HG03108 (cell line): Measurements from ENCODE around the gene TMEM198.

Experiments
- ATAC-seq: cut with Tn5 transposase; IDR thresholded peaks from one replicate; pipeline ENCODE4 v1.9.1; 2021; ENCODE audit warnings: moderate library complexity; ENCODE audit not compliant: unreplicated experiment

The TMEM198 gene, protein sequence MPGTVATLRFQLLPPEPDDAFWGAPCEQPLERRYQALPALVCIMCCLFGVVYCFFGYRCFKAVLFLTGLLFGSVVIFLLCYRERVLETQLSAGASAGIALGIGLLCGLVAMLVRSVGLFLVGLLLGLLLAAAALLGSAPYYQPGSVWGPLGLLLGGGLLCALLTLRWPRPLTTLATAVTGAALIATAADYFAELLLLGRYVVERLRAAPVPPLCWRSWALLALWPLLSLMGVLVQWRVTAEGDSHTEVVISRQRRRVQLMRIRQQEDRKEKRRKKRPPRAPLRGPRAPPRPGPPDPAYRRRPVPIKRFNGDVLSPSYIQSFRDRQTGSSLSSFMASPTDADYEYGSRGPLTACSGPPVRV

DNA sequence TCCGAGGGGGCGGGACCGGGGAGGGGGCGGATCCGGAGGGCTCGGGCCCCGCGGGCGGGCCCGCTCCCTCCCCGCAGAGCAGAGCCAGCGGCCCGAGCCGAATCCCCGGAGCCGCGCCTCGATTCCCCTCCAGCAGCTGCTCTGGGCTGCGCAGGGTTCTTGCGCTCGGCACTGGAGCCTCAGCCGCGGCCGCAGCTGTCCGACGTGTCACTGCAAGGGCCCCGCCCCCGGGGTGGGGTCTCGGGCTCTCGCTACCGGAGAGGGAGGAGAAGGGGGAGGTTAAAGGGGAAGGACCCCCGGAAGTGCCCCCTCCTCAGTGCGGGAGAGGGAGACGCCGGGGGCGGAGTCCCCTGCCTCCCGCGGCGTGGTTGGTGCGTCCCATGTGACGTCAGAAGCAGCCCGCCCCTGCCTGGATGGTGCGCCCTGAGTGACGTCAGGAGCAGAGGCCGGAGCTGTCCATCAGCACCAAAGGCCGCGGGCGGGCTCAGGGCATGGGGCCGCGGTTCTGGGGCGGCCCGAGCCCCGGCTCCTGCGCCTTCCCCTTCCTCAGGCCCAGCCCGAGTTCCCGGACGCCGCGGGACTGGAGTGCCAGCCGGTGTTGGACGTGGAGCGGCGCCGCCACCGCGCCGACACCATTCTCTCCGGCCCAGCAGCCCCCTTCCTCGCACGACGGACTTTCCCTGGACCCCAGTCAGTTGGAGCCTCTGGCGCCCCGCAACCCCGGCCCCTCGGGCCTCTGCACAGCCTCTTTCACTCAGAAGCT, at the start of gene TMEM198, which contains the start of gene CHPF:
TSS of gene TMEM198 (plus strand) at position 433 of the 763 bp plus-strand sequence. CDS start 700 bp downstream, outside the sequence.
TSS of gene CHPF (minus strand) at position 214 of the 763 bp plus-strand sequence. CDS start 271 bp downstream, outside the sequence.
- peak; percentile 68 for ATAC-seq

DNA sequence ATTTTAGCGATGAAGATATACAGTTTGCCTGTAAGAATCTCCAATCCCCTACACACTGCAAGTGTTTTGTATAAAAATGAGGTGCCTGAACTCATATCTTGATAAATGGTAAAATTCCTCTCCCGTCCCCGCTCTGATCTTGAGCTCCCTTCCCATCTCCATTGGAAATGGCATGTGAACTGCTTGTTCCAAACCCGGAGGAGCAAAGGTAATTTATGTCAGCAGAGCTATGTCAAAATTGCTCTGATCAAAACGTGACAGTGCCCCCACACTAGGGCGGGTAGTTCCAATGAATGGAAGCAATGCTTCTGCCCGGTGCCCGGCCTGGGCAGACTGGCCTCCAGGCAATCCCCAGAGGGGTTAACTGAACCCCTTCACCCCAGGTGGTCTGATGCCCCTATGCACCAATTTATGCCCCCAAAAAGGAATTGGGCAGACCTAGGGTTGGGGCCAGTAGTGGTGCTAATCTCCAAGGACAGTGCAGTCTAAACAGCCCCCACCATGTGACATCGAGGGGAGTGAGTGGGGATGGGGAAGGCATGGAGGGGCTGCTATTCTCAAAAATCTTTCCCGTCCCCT, 48.8 kb upstream of the TMEM198 start:
- no peak for ATAC-seq

GRCh38 chr2:219495531-219496122, 48.2 kb upstream of the TMEM198 start:
- no peak for ATAC-seq

- ATAC-seq: no peak
These were observed 47.5 kb upstream of the TMEM198 start for GRCh38 chr2:219496247-219496824.

DNA sequence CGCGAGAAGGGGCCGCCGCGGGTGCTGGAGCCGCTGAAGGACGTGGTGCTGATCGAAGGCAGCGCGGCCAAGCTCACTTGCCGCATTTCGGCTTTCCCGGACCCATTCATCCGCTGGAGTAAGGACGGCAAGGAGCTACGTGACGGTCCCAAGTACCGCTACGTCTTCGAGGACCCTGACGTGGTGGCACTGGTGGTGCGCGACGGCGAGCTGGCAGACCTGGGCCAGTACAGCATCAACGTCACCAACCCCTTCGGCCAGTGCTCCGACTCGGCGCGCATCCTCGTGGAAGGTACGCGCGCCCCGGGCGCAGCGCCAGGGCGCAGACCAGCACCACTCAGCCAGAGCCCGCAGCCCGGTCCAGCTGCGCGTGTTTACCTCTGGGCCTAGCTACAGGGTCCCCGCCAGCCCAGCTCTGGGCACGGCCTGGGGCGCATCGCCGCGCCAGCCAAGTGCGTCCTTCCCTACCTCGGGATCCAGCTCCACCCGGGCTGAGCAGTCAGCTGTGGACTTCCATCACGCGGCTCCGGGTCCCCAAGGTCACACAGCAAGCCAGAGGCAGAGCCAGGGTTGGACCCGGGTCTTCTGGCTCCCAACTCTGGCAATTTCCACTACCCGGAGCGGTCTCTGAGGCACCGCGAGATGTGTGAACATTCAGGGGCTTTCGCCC, 46.9 kb upstream of the TMEM198 start:
- ATAC-seq: no peak

DNA sequence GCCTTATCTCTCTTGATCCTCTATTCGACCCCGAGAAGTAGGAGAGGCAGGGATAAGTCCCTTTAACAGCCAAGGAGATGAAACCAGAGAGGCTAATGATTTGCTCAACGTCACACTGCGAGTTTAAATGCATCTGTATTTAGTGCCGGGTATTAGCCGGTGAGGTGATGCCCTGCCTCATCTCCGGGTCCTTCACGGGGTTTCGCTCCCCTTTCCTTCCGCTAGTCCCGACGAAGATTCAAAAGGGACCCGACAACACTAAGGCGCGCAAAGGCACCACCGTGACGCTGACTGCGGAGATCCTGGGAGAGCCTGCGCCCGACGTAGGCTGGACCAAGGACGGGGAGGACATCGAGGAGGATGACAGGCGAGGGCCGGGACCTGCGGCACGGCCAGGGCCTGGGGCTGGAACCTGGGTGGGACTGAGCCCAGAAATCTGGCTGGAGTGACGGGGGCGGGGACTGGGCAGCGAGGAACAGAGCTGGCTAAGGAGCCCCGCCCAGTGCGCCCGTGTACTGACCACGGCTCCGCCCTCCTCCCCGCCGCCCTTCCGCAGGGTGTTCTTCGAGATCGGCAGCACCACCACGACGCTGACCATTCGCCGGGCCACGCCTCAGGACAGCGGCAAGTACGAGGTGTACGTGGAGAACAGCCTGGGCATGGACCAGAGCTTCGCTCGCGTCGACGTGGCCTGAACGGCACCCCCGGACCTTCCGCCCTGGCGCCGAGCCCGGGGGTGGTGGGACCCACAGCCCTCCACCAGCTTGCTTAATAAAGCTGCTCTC, 46.1 kb upstream of the TMEM198 start:
- ATAC-seq: peak; percentile 32

DNA sequence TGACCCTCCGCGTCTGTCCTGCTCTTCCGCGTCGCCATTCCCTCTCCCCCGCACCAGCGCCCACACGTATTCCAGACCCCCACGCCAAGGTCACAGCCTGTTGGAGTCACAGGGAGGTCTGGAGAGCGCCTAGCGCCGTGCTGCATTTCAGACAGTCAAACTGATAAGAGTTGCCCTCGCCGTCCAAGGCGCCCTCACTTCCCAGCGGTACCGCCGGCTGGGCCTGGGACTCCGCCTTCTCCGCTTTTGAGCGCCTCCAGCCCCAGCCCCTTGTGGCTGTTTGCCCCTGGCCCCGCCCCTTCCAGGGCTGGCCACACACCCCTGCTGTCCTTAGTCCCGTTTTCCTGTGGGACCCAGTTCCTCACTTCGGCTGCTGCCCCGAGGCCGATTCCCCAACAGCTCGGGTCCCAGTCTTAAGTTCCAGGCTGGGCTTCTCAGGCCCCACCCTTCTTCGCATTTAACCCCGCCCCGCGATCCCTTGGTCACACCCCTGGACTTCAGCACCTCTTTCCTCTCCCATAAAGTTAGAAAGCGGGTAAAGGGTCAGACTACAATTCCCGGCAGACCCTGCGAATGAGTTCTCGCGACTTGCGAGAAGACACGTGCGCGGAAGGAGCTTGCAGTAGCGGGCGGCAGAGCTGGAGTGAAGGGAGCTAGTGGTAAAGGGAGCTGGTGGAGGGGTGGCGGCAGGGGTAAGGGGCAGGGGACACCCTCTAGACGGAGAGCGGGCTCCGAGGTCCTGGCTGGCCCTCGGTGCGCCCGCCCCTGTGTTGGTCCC, 45.4 kb upstream of the TMEM198 start, which contains the start of gene GMPPA:
TSS of gene GMPPA (plus strand) at position 612 of the 778 bp plus-strand sequence. CDS start 1,085 bp downstream, outside the sequence.
- ATAC-seq: peak; percentile 91

DNA sequence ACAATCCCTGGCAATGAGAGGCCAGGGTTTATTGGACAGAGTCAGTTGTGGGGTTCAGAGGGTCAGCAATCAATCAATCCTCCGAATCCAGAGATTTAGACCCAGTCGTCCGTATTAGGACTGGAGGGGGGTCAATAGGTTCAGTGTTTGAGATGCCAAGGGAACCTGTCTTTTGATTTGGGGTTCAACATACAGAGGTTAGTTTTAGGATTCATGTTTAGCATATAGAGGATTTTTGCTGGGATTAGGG, 44.8 kb upstream of the TMEM198 start:
- ATAC-seq: no peak

DNA sequence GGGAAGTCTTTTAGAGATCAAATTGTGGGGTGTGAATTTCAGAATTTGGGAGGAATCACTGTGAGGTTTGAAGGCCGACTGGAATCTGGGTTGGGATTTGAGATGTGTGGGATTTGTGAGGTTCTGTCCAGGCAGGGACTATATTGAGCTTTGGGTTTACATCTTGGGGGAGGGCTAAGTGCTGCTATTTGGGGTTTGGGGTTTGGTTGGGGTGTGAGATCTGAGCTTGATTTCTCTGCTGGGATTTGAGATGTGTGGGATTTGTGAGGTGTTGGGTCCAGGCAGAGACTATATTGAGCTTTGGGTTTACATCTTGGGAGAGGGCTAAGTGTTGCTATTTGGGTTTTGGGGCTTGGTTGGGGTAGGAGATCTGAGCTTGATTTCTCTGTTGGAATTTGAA, 44.3 kb upstream of the TMEM198 start:
- no peak for ATAC-seq

DNA sequence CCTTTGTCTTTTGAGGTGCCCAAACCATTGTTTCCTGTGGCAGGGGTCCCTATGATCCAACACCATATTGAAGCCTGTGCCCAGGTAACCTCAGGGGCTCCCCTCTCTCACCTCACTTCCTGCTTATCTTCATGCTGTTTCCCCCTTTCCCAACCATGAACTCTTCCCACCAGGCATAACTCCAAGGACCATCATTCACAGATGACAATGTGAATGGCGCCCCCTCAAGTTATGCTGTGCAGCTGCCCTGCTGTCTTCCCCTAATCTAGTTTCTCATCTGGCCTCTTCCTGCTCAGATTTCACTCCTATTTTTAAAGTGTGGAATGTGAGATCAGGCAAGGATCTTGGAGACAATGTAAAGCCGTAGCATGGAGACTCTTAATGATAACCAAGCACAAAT, 43.7 kb upstream of the TMEM198 start:
- no peak for ATAC-seq

DNA sequence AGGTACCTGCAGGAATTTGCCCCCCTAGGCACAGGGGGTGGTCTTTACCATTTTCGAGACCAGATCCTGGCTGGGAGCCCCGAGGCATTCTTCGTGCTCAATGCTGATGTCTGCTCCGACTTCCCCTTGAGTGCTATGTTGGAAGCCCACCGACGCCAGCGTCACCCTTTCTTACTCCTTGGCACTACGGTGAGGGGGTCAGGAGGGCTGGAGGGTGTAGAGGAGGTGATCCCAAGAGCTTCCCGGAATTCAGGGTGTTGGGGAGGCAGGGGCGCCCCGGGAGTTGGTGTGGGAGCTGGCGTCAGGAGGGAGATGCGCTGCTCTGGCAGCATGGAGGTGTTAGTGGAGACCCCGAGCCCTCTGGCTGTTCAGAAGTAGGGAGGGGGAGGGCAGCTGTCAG, 42.0 kb upstream of the TMEM198 start:
- no peak for ATAC-seq

GRCh38 chr2:219502618-219503017, 41.2 kb upstream of the TMEM198 start:
- ATAC-seq: no peak

- no peak for ATAC-seq
These were observed 38.2 kb upstream of the TMEM198 start for GRCh38 chr2:219505585-219505984.

DNA sequence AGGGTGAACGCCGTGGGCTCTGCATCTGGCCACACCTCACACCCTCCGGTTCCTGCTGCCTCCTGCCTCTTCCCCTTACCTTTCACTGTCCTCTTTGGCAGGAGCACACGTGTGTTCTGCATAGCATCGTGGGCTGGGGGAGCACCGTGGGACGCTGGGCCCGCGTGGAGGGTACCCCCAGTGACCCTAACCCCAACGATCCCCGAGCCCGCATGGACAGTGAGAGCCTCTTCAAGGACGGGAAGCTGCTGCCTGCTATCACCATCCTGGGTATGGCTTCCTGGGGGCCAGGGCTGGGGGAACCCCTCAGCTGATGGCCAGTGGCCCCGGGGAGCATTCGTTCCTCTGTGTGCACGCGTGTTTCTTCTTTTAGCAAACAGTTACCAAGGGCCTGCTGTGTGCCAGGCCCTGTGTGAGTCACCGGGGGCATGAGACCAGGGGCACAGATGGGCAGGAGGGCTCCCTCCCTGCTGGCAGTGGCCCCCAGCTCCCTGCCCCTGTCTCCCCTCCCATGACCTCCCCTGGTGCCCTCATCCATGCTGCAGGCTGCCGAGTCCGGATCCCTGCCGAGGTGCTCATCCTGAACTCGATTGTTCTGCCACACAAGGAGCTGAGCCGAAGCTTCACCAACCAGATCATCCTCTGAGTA, 37.6 kb upstream of the TMEM198 start:
- no peak for ATAC-seq

GRCh38 chr2:219506802-219507526, 36.9 kb upstream of the TMEM198 start:
- no peak for ATAC-seq

DNA sequence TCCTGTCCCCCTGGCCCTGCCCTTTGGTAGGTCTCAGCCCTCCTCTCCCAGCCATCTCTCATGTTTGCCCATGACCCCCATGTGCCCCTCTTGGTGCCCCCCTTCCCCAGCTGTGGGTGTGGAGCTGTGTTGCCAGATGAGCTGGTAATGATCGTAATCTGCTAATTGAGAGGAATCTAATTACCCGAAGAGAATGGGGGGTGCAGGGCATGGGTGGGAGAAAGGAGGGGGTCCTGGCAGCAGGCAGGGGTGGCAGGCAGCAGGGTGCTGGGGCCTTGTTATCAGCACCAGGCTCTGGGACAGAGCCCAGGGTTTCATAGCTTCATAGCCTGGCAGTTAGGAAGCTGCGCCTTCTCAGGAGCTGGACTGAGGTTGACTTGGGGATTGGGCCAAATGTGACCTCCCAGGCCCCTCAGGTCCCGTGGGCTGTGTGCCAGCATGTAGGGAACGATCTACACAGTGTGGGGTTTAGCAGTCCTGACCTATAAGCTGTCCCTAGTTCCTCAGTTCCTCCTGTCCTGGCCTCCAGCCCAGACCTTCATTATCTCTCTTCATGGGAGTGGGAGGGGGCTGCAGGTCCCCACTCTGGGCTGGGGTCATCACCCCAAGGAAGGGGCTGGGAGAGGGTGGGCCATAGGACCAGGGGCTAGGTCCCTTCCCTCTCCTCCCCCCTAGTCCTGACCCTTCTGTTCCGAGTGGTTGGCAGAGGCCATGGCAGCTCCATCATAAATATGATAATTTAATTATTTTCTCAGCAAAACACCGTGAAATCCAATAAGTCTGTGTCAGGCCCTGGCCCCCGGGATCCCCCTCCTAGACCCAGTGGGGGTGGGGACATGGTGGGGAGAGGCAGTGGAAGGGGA, 36.0 kb upstream of the TMEM198 start:
- ATAC-seq: no peak

GRCh38 chr2:219508444-219508734, 35.4 kb upstream of the TMEM198 start:
- no peak for ATAC-seq
